ENCODE data around the gene SCAI.
"Not testable (repeated sequence)": the region's sequence is repeated elsewhere in the genome, so short reads cannot be mapped to it uniquely, and the experiment has no call there.

The SCAI gene

DNA sequence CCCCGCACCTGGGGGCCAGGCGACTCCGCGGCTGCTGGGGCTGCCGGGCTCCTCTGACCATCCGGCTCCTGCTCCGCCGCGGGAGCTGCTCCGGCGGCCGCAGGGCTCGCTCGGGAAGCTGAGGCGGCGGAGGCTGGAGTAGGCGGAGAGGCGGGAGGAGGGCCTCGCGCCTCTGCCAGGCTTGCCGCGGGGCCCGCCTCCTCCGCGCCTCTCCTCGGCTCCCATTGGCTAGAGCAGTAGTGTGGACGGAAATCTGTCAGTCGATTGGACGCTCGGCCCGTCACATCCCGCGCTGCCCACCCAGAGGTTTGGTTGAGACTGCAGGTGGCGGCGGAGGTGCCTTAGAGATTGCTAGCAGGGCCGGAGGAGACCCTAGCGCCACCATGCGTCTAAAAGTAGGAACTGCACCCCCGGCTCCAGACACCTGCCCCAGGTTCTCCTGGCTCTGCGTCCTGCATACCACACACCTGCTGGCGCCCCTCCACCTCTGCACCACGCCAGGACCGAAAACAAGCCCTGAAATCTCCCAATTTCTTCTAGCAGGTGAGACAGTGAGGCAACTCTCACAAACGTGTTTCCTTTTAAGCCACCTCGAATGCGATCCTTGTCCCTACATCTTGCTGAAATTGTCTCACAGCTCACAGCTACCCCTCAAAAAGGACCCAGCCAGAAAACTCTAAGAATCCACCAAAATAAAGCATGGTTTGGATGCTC lies at the start of gene SCAI:
SCAI (minus strand) TSS at position 152 of the 714 bp plus-strand sequence; CDS start at position 61, 91 bp downstream.
- peak; percentile 99 for DNase-seq (ENCODE audit: low spot score)
- TF ChIP-seq, protein P1, sequence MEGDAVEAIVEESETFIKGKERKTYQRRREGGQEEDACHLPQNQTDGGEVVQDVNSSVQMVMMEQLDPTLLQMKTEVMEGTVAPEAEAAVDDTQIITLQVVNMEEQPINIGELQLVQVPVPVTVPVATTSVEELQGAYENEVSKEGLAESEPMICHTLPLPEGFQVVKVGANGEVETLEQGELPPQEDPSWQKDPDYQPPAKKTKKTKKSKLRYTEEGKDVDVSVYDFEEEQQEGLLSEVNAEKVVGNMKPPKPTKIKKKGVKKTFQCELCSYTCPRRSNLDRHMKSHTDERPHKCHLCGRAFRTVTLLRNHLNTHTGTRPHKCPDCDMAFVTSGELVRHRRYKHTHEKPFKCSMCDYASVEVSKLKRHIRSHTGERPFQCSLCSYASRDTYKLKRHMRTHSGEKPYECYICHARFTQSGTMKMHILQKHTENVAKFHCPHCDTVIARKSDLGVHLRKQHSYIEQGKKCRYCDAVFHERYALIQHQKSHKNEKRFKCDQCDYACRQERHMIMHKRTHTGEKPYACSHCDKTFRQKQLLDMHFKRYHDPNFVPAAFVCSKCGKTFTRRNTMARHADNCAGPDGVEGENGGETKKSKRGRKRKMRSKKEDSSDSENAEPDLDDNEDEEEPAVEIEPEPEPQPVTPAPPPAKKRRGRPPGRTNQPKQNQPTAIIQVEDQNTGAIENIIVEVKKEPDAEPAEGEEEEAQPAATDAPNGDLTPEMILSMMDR (IDR thresholded peaks at IDR 0.05; ENCODE audit: extremely low read depth, missing control alignments): peak; percentile 92

DNA sequence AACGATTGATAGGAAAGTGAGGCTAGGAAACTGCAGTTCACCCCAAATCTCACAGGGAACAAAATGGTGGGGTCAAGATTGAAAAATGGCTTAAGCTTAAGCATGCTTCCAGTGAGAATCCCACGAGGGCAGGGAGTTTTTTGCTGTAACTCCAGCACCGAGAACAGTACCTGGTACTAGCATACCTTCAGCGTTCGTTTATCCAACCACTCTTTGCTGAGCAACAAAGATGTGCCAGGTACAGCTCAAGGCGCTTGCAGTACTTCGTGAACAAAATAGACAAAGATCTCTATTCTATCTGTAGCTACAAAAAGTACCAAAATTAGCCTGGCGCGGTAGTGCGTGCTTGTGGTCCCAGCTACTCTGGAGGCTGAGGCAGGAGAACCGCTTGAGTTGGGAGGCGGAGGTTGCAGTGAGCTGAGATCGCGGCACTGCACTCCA lies 47.1 kb upstream of the SCAI start:
- peak; percentile 20 for DNase-seq (ENCODE audit: low spot score)
- TF ChIP-seq, protein P1 (IDR thresholded peaks at IDR 0.05; ENCODE audit: extremely low read depth, missing control alignments): no peak

DNA sequence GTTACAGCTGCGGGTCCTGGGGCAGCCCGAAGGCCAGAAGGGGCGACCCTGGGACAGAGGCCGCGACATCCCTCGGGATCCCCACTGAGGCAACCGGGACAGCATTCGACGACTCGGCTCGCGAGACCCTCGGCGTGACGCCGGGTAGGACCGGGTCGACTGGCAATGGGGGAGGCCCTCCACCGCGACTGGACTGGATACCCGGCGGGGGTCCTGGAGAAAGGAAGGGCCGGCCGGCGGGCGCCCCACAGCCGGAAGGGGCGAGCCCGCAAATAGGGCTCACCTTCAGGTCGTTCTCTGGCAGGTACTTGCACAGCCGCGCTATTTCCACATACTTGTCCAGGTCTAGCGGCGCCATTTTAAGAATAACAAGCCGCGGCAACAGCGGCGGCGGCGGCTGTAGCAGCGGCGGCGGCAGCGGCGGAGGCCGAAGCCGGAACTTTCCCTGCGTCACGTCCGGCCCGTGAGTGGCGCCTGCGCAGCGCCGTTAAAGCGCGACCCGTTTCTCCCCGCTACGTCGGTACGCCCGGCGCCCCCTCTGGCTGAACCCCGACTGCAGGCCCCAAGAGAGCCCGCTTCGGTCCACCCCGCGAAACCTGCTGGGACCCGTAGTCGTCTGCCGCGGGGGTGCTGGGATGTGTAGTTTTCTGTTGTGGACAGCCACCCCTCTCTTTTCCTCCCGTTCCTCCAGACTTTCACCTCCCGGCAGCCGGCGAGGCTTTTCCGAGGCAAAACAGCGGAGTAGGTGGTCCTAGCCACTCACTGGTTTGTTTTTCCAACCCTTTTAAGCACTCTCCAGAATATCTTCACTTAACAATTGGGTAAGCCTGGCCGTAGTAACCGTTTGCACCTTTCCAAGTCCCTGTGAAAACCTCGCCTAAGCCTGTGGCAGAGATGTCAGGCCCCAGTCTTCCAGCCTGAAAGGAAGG lies 46.3 kb upstream of the SCAI start, which contains the start of gene PPP6C:
PPP6C (minus strand) TSS at position 443 of the 929 bp plus-strand sequence; CDS start at position 358, 85 bp downstream.
- TF ChIP-seq, protein P1 (IDR thresholded peaks at IDR 0.05; ENCODE audit: extremely low read depth, missing control alignments): peak; percentile 77
- peak; percentile 96 for DNase-seq (ENCODE audit: low spot score)

DNA sequence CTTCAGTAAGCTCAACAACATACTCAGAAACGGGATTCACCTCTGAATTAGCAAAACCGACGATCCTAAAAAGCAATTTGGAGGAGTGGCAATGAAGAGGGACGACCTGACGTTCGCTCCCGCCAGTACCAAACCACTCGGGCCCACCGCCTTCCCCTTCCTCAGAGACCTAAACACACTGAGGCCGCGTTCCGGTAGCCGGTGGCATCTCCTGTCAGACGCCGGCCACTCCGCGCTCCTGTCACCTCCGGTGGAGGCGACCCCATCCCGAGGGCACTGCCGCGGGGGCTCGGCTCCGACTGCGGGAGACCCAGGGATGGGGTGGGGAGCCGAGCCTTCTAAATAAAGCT lies 45.7 kb upstream of the SCAI start:
- TF ChIP-seq, protein P1 (IDR thresholded peaks at IDR 0.05; ENCODE audit: extremely low read depth, missing control alignments): no peak
- peak; percentile 34 for DNase-seq (ENCODE audit: low spot score)

DNA sequence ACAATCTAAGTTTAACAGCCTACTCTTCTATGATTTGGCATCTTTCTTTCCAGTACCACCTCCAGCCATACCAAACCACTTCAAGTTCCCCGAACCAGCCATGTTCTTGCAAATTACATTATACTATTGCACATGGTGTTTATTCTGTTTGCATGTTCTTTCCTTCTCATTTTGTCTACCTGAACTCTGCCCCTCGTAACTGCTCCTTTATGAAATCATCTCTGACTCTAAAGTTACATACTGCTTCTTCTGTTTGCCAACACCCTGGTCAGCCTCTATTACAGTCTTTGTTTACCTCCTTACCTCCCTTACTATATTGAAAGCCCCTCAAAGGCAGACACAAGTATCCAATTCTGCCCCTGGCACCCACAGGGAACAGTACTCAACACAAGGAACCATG lies 40.2 kb upstream of the SCAI start:
- DNase-seq (ENCODE audit: low spot score): no peak
- TF ChIP-seq, protein P1 (IDR thresholded peaks at IDR 0.05; ENCODE audit: extremely low read depth, missing control alignments): no peak

DNA sequence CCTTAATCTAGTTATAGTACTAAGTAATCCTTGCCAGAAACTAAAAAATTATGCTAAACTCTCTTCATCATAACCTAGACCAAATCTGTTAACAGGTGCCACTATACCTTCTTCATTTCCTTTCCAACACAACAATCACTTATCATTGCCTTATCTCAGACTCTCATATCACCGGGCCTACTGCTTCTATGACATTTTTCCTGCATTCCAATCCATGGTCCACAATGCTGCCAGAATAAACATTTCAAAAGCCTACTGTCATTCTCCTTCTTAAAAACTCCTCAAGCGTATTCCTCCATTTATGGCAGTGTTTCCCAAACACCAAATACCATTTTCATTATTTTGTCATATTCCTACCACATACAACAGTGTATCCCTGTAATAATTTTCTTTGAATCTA lies 39.7 kb upstream of the SCAI start:
- DNase-seq (ENCODE audit: low spot score): no peak
- TF ChIP-seq, protein P1 (IDR thresholded peaks at IDR 0.05; ENCODE audit: extremely low read depth, missing control alignments): no peak

DNA sequence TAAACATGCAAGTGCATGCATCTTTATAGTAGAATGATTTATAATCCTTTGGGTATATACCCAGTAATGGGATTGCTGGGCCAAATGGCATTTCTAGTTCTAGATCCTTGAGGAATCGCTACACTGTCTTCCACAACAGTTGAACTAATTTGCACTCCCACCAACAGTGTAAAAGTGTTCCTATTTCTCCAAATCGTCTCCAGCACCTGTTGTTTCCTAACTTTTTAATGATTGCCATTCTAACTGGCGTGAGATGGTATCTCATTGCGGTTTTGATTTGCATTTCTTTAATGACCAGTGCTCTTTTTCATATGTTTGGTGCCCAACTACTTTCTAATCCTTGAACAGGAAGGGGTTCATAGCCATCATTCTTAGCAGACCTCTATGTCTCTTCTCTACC lies 38.4 kb upstream of the SCAI start:
- DNase-seq (ENCODE audit: low spot score): not testable (repeated sequence)
